SKM-1 (cell line): ENCODE data around the gene PGLYRP1.

Experiments
- DNase-seq: peaks from one replicate; lab custom pipeline; 2025; ENCODE audit not compliant: unreplicated experiment; lab: John Stamatoyannopoulos, UW

Gene PGLYRP1

DNA sequence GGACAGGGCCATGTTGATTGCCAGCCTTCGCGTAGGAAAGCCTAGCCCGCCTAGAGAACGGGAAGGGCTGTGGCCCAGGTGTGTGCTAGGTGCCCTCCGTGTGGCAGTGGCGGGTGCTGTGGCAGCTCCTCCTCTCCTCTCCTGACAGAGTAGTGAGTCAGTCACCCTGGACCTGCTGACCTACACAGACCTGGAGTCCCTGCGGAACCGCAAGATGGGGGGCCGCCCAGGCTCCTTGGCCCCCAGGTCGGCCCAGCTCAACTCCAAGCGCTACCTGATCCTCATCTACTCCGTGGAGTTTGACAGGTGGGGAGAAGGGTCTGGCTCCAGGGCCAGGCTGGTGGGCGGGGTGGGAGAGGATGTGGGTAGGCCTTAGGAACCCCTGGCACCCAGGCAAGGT, 16.4 kb downstream of the PGLYRP1 start:
- no peak for DNase-seq

DNA sequence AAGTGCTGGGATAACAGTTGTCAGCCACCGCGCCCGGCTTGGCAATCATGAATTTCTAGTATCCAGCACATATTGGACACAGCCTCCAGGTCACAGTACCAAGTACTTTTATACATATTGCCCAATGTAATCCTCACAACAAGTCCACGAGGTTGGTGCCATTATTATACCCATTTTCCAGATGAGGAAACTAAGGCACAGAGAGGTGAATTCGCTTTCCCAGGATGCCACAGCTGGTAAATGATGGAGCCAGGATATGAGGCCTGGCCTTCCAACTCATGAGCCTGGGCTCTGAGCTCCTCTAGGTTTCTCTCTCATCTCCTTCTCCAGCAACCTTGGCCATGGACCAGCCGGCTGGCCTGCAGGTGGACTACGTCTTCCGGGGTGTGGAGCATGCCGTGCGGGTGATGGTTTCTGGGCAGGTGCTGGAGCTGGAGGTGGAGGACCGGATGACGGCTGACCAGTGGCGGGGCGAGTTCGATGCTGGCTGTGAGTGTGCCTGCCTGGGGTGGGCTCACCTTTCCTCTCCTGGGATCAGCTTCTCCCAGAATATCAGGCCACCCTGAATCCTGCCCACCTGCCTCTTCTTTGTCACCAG, 20.1 kb downstream of the PGLYRP1 start:
- no peak for DNase-seq

DNA sequence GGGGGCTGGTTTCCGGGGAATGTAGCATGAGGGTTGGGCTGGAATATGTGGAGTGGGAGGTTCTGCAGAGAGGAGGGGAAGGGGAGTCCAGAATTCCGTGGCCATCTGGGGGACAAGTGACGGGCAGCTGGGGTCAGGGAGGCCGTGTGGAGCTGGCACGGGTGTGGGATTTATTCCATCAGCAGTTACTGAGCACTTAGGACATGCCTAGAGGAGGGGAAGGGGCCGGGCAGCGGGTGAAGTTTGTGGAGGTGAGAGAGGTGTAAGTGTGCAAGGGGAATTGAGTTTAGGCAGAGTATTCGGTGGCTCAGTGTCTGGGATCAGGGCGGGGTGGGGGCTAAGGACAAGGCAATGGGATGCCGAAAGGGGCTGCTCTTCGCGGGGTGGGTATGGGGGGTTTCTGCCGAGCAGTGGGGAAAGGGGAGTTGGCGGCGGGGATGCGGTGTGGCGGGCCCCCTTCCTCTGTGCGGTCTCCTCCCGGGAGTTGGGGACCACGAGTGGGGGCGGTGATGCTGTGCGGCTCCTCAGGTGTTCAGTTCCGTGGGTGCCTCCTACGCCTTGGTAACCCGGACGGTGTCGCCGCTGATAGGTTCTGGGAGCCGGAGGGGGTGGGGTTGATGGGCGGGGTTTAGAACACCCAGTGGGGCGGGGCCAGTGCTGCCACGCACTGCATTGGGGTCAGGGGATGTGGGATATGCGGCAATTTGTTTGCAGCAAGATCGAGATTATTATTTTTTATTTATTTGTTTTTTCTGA, 22.2 kb downstream of the PGLYRP1 start:
- no peak for DNase-seq

DNA sequence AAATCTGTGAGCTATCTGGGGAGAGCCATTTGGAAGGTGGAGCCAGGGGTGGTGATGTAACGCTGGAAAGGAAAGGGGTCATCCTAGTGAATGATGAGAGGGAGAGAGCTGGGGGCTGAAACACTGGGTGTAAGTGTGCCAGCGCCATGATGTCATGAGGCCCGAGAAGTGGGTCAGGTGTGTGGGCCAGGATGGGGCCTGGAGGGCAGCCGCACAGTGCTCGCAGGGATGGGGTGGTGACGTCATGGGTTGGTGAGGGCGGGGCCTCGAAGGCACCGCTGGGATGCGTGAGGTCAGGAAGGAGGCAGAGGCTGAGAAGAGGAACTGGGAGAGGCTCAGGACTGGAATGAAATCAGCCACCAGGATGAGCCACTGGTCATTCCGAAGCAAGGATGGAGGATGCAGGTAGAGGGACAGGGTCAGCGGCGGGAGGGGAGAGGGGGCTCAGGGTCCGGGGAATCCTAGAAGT, 23.2 kb downstream of the PGLYRP1 start:
- DNase-seq: no peak

DNA sequence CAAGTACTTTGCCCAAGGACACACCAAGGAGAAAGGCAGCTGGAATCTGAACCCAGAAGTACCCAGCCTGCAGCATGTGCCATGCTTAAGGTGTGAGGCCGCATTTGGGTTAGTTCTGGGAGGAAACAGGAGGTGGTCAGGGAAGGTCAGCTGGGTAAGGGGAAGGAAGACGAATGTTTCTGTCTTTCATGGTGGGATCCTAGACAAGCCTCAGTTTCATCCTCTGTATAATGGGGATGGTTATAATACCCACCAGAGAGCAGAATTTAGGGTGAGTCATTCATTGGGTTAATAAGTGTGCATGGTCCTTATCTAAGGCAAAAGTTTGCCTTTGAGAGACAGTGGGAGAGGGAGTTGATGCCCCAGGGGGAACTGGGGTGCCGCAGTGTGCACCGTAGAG, 24.0 kb downstream of the PGLYRP1 start:
- DNase-seq: no peak

DNA sequence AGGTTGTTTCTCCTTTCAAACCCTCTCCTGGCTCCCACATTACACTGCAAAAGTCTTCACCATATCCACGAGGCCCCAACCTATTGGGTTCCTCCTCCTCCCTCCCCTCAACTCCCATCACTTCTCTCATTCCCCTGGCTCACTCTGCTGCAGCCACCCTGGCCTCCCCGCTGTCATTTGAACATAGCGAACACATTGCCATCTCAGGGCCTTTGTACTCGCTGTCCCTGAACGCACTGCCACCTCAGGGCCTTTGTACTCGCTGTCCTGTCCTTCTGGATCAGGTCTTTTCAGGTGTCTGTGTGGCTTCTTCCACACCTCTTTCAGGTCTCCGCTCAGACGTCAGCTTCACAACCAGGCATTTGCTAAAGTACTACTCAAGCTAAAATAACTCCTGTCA, 25.9 kb downstream of the PGLYRP1 start:
- DNase-seq: no peak

DNA sequence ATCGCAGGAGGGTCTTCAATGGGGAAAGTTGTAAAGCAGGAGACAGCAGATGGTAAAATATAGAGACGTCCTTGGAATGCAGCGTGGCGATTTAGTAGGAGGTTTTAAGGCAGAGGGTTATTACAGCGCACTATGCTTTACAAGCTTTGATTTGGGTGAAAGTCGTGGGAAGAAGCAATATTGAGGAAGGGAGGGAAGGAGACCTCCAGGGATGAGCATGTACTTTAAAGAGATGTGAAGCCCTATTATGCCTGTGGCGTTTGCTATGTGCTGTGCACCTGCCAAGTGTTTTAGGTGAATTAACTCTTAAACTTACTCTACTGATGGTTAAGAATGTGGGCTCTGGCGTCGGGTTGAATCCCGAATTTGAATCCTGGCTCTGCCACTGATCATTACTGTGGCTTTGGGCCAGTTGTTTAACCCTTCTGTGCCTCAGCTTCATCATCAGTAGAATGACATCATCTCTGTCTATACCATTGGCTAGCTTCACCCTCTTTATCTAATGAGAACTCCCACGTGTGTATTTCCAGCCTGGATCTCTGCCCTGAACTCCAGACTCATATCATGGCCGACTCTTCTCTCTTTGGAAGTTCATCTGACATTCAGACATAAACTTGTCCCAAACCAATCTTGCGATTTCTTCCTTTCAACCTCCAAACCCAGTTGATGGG, 27.0 kb downstream of the PGLYRP1 start:
- DNase-seq: no peak

DNA sequence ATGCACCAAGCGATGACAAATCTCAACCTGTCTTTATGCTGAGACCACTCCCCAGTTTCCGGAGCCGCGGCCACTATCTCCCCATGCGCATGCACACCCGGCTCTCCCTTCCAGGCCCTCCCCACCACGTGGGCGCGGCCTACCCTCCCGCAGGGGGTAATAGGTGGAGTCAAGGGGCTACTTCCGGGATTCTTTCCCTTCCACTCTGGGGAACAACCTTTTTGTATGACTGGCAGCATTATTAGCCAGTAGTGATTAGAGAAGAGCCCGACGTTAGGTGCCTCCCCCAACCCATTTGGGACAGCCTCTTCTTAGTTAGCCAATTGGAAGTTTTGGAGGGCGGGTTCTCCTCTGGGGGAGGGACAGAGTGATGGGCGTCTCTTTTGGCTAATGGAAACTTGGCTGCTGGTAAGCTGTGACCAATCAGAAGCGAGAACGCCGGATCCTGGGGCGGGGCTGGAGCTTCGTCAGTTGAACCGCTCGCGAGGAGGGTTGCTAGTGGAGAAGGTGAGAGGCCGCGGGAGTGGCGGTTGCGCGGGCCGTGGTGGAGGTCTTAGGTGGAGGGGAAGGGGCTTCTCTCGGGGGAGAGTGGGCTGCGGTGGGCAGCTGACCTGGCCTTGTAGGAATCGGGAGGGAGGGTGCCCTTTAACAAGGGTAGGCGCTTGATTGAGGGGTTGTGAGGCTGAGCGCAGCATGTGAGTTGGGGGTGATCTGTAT, 27.7 kb downstream of the PGLYRP1 start, which contains the start of gene CCDC61:
Gene CCDC61 (plus strand): TSS at position 470 of the 717 bp plus-strand sequence. CDS start 7,552 bp downstream, outside the sequence.
- peak; percentile 85 for DNase-seq

DNA sequence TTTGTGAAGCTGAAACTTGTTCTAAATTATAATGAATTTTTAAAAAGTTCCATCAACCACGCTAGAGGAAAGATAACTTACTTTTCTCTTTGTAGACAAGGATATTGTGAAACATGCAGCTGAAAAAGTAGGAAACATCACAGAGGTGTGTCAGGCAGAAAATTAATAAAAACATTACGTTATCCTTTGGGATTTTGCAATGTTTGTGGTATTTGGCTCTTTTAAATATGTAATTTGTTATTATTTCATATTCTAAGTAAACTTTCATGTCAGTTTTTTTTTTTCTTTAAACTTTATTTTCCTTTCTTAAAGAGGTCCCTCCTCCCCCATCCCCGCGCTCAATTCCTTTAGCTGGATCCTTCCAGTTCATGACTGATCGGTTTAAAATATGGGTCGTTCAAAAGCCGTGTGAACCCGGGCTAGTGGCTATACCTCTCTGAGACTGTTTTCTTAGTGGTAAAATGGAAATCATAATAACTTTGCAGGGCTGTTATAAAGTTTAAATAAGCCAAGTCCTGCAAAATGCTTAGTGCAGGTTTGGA, 28.3 kb downstream of the PGLYRP1 start:
- no peak for DNase-seq

DNA sequence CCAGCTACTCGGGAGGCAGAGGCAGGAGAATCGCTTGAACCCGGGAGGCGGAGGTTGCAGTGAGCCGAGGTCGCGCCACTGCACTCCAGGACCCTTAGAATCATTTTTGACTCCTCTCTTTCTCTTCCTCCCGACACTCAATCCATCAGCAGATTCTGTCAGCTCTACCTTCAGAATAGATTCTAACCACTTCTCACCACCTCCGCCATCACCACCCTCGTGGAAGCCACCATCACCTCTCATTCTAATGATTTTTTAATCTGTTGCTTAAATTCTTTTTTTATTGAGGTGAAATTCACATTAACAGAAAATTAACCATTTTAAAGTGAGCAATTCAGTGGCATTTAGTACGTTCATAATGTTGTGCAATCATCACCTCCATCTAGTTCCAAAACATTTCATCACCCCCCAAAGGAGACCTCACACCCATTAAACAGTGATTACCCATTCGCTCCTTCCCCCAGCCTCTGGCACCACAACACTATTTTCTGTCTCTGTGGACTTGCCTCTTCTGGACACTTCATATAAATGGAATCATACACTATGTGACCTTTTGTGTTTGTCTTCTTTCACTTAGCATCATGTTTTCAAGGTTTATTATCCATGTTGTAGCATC, 32.6 kb downstream of the PGLYRP1 start:
- no peak for DNase-seq

DNA sequence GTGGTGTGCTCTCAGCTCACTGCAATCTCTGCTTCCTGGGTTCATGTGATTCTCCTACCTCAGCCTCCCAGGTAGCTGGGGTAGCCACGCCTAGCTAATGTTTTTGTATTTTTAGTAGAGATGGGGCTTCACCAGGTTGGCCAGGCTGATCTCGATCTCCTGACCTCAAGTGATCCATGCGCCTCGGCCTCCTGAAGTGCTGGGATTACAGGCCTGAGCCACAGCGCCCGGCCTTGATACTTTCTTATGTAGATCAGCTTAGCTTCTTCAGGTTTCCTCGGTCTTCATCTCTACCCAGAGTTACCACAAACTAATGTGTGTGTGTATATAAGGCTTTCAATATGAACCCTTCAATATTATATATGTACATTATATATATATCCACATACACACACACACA, 37.5 kb downstream of the PGLYRP1 start:
- DNase-seq: no peak

DNA sequence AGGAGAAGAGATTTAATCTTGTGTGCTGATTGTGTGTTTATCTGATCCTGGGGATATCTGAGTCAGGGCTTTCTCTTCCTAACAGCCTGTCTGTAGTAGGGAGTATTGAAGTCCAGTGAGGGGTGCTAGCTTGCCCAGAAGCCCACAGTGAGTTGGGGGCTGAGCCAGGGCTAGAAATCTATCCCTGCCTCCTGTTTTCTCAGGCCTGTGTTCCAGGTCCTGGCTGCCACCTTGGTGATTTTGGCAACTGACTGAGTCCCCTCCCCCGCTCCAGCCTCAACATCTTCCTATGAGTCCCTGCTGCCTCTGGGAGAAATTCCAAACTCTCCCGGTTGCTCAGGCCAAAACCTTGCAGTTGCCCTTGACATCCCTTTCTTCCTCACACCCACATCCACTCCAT, 41.5 kb downstream of the PGLYRP1 start:
- no peak for DNase-seq

DNA sequence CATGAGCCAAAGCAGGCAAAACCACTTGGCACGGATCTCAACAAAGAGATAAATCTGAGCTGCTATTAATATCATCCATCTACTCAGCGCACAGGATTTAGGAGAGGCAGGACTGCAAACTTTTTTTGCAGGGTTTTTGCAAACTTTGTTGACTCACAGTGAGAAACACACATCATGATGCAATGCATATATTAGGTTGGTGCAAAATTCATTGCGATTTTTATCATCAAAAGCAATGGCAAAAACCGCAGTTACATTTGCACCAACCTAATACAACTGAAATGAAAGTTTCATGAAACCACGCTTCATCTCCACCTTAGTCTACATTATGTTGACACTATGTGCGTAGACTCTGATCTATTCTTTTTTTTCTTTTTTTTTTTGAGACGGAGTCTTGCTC, 44.7 kb downstream of the PGLYRP1 start:
- no peak for DNase-seq

DNA sequence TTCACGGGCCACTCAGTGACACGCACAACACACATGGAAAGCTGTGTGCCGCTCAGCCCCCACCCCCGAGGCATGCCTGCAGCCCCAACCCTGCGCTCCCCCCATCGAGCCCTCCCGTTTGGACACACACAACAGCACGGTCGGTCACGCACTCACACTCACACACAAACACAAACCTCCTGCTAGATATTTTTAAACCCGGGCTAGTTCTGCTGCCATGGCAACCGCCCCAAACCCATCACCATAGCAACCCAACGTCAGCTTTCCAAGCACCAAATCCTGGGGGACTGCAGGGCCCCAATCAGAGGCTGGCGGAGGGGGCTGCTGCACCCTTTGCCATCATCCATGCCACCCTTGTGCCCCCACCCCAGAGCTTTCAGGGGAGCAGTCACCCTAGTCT, 46.7 kb downstream of the PGLYRP1 start:
- no peak for DNase-seq

DNA sequence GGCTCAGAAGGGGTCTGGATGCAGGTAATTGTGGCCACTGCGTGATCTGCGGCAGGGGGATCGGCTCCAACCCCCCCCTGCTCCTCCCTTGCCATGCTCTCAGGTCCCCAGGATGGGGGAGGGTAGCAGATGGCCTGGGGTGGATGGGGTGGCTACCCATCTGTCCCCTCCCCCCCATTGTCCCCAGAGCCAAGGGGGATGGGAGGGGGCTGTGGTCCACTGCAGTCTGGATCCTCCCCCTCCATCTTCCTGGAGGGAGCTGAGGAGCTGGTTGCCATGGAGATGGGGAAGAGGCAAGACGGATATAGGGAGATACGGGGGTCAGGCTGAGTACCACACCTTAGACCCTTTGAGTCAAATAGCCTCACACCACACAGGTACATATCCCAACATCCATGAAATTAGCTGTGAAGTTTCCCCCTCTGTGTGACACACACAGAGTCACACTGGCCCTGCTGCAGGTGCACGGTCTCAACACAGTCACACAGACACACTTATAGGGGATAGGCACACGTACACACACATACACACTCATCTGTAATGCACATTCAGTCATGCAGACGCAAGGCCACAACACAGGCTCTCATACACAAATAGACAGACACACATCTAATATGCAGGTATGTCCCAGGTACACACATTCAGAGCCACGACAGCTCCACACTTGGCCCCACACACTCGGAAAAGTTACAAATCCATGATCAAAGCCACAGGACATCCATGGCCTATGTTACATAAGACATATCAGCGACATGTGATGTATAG, 47.4 kb downstream of the PGLYRP1 start:
- no peak for DNase-seq

DNA sequence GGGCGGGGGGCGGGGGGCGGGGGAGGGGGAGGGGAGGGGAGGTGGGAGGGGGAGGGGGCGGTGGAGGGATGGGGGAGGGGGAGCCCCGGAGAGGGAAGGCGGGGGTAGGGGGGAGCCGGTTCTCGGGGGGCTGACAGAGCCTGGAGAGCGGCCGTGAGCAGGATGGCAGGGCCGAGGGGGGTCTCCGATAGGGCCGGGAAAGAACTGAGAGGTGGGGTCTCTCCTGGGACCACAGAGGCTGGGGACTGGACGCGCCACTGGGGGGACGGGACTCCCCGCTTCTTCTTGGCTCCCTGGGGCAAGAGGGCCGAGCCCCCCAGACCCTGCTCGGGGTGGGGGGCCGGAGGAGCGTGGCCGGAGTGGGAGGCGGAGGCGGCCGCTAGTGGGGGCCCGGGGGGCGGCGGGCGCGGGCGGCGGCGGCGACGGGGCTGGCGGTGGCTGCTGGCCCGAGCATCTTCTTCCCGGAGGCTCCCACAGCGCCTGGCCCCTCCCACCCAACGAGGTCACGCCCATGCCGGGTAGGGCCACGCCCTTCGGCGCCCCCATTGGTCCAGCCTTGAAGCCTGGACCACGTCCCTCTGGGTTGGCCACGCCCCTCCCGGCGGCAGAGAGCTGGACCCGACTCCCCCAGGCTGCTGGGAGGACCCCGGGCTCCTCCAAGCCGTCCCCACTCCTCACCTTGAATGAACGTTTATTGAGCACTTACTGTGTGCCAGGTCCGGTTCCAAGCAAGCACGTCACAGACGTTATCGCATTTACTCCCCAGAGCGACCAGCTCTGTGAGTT, 49.1 kb downstream of the PGLYRP1 start, which contains the start of gene NOVA2:
Gene NOVA2 (minus strand): TSS at position 313 of the 786 bp plus-strand sequence. CDS start 514 bp downstream, outside the sequence.
- no peak for DNase-seq

DNA sequence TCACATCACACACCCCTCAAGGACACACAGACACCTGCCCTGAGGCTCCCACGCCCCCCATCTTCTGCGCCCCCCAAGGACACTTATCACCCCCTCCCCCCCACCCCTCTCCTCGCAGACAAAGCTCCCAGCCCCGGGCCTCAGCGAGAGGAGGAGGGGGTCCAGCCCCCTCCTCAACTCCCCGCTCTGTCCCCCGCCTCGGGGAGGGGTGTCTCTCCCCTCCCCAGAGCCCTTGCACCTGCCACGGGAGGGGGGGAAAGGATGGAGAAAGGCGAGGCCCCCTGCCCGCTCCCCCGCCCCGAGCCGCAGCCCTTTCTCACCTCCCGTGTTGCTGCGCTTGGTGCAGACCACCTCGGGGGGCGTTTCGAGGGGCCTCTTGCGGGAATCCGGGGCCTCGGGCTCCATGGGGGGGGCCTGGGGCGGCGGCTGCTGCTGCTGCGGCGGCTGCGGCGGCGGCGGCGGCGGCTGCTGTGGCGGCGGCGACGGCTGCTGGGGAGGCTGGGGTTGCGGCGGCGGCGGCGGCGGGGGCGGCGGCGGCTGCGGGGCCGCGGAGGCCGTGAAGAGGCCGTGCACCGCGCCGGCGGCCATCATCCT, 49.8 kb downstream of the PGLYRP1 start:
- DNase-seq: no peak

DNA sequence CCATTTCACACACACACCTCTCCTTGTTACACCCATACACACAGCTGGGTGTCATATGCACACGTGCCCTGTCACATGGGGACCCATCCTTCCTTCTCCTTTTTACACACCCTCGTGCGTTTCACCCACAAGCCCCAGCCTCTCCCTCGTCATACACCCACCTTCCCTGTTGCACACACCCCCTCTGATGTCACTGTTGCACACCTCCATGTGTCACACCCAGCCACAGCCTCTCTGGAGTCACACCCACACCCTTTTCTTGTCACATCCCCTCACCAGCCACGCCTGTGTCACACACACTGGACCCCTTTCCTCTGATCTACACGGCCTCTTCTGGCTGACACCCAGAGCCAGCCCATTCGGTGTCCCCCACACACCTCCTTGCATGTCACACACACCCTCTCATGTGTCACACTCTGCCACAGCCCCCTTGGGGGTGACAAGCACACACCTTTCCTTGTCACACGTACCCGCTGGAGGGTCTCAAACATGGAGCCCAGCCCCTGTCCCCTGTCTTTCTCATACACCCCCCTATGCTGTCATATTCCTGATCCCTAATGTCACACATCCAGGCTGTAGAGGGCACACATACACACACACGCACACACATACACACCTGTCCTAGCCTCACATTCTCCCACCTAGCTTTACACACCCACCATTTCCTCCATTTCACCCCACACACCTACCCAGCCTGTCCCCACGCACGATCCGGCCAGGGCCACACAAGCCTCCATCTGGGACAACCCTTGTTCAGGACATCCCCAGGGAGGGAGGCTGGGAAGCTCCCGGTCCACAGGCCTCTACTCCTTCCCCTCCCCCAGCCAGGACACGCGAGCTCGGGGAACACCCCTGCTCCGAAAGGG, 50.5 kb downstream of the PGLYRP1 start:
- no peak for DNase-seq
